Measurements from ENCODE around the gene EHD2. TPM values are rescaled to one million over a fixed set of nuclear protein-coding genes. Genes with fewer than 3 reads are reported as not detected.
"Not testable (repeated sequence)": the region's sequence is repeated elsewhere in the genome, so short reads cannot be mapped to it uniquely, and the experiment has no call there.

Gene EHD2
- 100 to 1,000 TPM in 1 of 4 donors, 10 to 100 TPM in 3; 72.0 to 198 (median 82.9) TPM for total RNA-seq

- Histone ChIP-seq H3K27me3 (no peaks in the 10 kb centered on the region), H3K36me3 (no peaks in the 10 kb centered on the region), H3K27ac (peak within 1 kb of the TSS; percentile 98 to 99), H3K9me3 (no peaks in the 10 kb centered on the region), H3K4me3 (peak within 1 kb of the TSS; percentile 87 to 97), H3K4me1 (peaks cover 0 to 21% of the 10 kb centered on the region in 2 donors)
- peak; percentile 81 to 87 for DNase-seq
- TF ChIP-seq, protein P1, sequence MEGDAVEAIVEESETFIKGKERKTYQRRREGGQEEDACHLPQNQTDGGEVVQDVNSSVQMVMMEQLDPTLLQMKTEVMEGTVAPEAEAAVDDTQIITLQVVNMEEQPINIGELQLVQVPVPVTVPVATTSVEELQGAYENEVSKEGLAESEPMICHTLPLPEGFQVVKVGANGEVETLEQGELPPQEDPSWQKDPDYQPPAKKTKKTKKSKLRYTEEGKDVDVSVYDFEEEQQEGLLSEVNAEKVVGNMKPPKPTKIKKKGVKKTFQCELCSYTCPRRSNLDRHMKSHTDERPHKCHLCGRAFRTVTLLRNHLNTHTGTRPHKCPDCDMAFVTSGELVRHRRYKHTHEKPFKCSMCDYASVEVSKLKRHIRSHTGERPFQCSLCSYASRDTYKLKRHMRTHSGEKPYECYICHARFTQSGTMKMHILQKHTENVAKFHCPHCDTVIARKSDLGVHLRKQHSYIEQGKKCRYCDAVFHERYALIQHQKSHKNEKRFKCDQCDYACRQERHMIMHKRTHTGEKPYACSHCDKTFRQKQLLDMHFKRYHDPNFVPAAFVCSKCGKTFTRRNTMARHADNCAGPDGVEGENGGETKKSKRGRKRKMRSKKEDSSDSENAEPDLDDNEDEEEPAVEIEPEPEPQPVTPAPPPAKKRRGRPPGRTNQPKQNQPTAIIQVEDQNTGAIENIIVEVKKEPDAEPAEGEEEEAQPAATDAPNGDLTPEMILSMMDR (IDR thresholded peaks at IDR 0.05), result peak; percentile 96 to 100 (median 99)
- TF ChIP-seq POLR2A (IDR thresholded peaks at IDR 0.05), result peak; percentile 75 to 85
- intact Hi-C loops (cut with DNase I; ENCODE audit: low total_unique reads), result loop anchor here (2.0 to 10.0 kb wide), 2 partner anchors 29 to 71 kb away; no protein-coding TSS in a partner anchor
Observed at GRCh38 chr19:47713046-47714021, at the start of gene EHD2. TSS of gene EHD2 (plus strand) at chr19:47713422. CDS start at chr19:47716613, 3,191 bp downstream.

DNA sequence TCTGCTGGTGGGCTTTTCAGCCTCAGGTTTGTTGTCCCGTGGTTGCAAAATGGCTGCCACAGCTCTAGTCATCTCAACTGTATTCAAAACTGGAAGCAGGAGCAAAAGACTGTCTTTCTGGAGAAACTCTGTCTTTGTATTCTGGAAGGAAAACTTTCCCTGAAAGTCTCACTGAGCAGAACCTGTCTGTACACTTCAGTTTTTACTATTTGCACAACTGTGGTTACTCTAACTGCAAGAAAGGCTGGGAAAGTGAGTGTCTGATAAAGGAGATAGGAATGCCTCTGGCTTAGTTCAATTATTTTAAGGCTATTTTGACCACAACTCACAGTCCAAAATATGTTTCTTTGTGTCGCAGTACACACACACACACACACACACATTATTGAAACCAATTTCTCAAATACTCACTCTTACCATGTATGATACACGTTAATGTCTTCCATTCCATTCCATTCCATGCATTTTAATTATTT, 49.7 kb upstream of the EHD2 start:
- H3K27me3 ChIP-seq, result no peaks in the 10 kb centered on the region
- H3K4me1 ChIP-seq, result peaks cover 27 to 36% of the 10 kb centered on the region in 2 donors
- H3K36me3 ChIP-seq, result no peaks in the 10 kb centered on the region
- H3K4me3 ChIP-seq, result no peak overlapping the region
- TF ChIP-seq, protein P1 (IDR thresholded peaks at IDR 0.05), result no peak
- no peak for TF ChIP-seq POLR2A (IDR thresholded peaks at IDR 0.05)
- intact Hi-C loops (cut with DNase I; ENCODE audit: low total_unique reads), result no loop called here
- DNase-seq, result no peak
- peak overlapping the region; percentile 96 to 99 for H3K27ac ChIP-seq
- no peaks in the 10 kb centered on the region for H3K9me3 ChIP-seq

GRCh38 chr19:47663911-47664771, 49.1 kb upstream of the EHD2 start:
- peak; percentile 82 to 94 for DNase-seq
- Histone ChIP-seq H3K27ac (peak overlapping the region; percentile 96 to 99), H3K9me3 (no peaks in the 10 kb centered on the region), H3K4me1 (peaks cover 27 to 36% of the 10 kb centered on the region in 2 donors), H3K4me3 (no peak overlapping the region), H3K36me3 (no peaks in the 10 kb centered on the region), H3K27me3 (no peaks in the 10 kb centered on the region)
- intact Hi-C loops (cut with DNase I; ENCODE audit: low total_unique reads), result no loop called here
- TF ChIP-seq, protein P1 (IDR thresholded peaks at IDR 0.05), result peak in 1 of 4 experiments; percentile 5
- TF ChIP-seq POLR2A (IDR thresholded peaks at IDR 0.05), result peak in 1 of 2 donors; percentile 7

DNA sequence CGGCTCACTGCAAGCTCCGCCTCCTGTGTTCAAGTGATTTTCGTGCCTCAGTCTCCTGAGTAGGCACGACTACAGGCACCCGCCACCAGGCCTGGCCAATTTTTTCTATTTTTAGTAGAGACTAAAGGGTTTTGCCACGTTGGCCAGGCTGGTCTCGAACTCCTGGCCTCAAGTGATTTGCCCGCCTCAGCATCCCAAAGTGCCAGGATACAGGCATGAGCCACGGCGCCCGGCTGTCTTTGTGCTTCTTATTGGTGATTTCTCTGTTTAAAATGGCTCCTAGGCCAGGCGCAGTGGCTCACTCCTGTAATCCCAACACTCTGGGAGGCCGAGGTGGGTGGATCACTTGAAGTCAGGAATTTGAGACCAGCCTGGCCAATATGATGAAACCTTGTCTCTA, 44.7 kb upstream of the EHD2 start:
- H3K9me3 ChIP-seq; H3K27me3 ChIP-seq; H3K36me3 ChIP-seq; intact Hi-C loops (cut with DNase I; ENCODE audit: low total_unique reads); DNase-seq; H3K27ac ChIP-seq; H3K4me3 ChIP-seq: not testable (repeated sequence)
- peaks cover 14 to 22% of the 10 kb centered on the region in 2 donors for H3K4me1 ChIP-seq

GRCh38 chr19:47670736-47671135, 42.5 kb upstream of the EHD2 start:
- DNase-seq, result no peak
- peaks cover 2 to 9% of the 10 kb centered on the region in 2 donors for H3K4me1 ChIP-seq
- no peaks in the 10 kb centered on the region for H3K27me3 ChIP-seq
- intact Hi-C loops (cut with DNase I; ENCODE audit: low total_unique reads), result no loop called here
- no peak overlapping the region for H3K27ac ChIP-seq
- TF ChIP-seq, protein P1 (IDR thresholded peaks at IDR 0.05), result no peak
- TF ChIP-seq POLR2A (IDR thresholded peaks at IDR 0.05), result no peak
- no peak overlapping the region for H3K4me3 ChIP-seq
- H3K9me3 ChIP-seq, result no peaks in the 10 kb centered on the region
- H3K36me3 ChIP-seq, result no peaks in the 10 kb centered on the region
